ENCODE results near the gene SDF4.

- TF ChIP-seq ZNF138 (tag by site-specific recombination; IDR thresholded peaks at IDR 0.05; ENCODE audit: borderline replicate concordance) (no peak), CTCF (tag by site-specific recombination; IDR thresholded peaks at IDR 0.05) (no peak), ZNF423 (tag by site-specific recombination; IDR thresholded peaks at IDR 0.05) (no peak), ZBTB26 (tag by site-specific recombination; optimal IDR thresholded peaks at IDR 0.05) (no peak), ZNF214 (tag by site-specific recombination; IDR thresholded peaks at IDR 0.05; ENCODE audit: borderline replicate concordance) (no peak), ZNF777 (tag by site-specific recombination; IDR thresholded peaks at IDR 0.05; ENCODE audit: borderline replicate concordance) (no peak)
Observed at GRCh38 chr1:1262071-1262470, 30.3 kb upstream of the SDF4 start.
